ENCODE data around the gene WDR46.

WDR46 gene

GRCh38 chr6:33252759-33253158 is 36.3 kb downstream of the WDR46 start:
- DNase-seq, result no peak

GRCh38 chr6:33251395-33252012 is 37.5 kb downstream of the WDR46 start:
- DNase-seq, result no peak

- no peak for DNase-seq
Observed at GRCh38 chr6:33250731-33251130, 38.3 kb downstream of the WDR46 start.

- DNase-seq, result no peak
Observed at GRCh38 chr6:33249732-33250630, 39.1 kb downstream of the WDR46 start.

- DNase-seq, result peak; percentile 98
Observed at GRCh38 chr6:33248932-33249731, 39.9 kb downstream of the WDR46 start.

- DNase-seq, result peak; percentile 51
Observed at GRCh38 chr6:33248643-33248931, 40.5 kb downstream of the WDR46 start.

- DNase-seq, result peak; percentile 83
Observed at GRCh38 chr6:33247977-33248642, 40.9 kb downstream of the WDR46 start.

- DNase-seq, result no peak
Observed at GRCh38 chr6:33243476-33243875, 45.6 kb downstream of the WDR46 start.

GRCh38 chr6:33241968-33242367 is 47.1 kb downstream of the WDR46 start:
- DNase-seq, result no peak

GRCh38 chr6:33237741-33238140 is 51.3 kb downstream of the WDR46 start:
- no peak for DNase-seq

- no peak for DNase-seq
Observed at GRCh38 chr6:33236852-33237251, 52.2 kb downstream of the WDR46 start.

- no peak for DNase-seq
Observed at GRCh38 chr6:33236328-33236727, 52.7 kb downstream of the WDR46 start.

GRCh38 chr6:33235221-33235634 is 53.8 kb downstream of the WDR46 start:
- DNase-seq, result peak; percentile 90

All from NCI-H2171 (cell line).